ENCODE results near the gene SLC1A7.

SLC1A7 gene

GRCh38 chr1:53107570-53108322 lies 34.7 kb downstream of the SLC1A7 start:
- TF ChIP-seq EZH2phosphoT487 (IDR thresholded peaks at IDR 0.05; ENCODE audit: borderline replicate concordance): no peak
- TF ChIP-seq, protein P1, sequence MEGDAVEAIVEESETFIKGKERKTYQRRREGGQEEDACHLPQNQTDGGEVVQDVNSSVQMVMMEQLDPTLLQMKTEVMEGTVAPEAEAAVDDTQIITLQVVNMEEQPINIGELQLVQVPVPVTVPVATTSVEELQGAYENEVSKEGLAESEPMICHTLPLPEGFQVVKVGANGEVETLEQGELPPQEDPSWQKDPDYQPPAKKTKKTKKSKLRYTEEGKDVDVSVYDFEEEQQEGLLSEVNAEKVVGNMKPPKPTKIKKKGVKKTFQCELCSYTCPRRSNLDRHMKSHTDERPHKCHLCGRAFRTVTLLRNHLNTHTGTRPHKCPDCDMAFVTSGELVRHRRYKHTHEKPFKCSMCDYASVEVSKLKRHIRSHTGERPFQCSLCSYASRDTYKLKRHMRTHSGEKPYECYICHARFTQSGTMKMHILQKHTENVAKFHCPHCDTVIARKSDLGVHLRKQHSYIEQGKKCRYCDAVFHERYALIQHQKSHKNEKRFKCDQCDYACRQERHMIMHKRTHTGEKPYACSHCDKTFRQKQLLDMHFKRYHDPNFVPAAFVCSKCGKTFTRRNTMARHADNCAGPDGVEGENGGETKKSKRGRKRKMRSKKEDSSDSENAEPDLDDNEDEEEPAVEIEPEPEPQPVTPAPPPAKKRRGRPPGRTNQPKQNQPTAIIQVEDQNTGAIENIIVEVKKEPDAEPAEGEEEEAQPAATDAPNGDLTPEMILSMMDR (conservative IDR thresholded peaks at IDR 0.05; ENCODE audit: low read length): no peak
- peaks cover 14% of the 10 kb centered on the region for H3K4me1 ChIP-seq (ENCODE audit: insufficient read depth, low read length, poor library complexity, severe bottlenecking)
- H3K4me3 ChIP-seq (ENCODE audit: low read length, poor library complexity, severe bottlenecking): no peak overlapping the region
- no peaks in the 10 kb centered on the region for H3K79me2 ChIP-seq (ENCODE audit: insufficient read depth, low read length)
- H2AFZ ChIP-seq (ENCODE audit: low read length): no peak overlapping the region
- H3K27me3 ChIP-seq (ENCODE audit: insufficient read depth, low read length, poor library complexity, severe bottlenecking): no peaks in the 10 kb centered on the region
- H3K9me2 ChIP-seq (replicated peaks; ENCODE audit: low read depth, low read length): no peaks in the 10 kb centered on the region
- no peak overlapping the region for H3K9ac ChIP-seq (ENCODE audit: low read depth, low read length, poor library complexity, severe bottlenecking)
- peak overlapping the region; percentile 35 for H3K4me2 ChIP-seq (ENCODE audit: low read depth, low read length, poor library complexity, severe bottlenecking)
- H3F3A ChIP-seq (ENCODE audit: low read depth): no peaks in the 10 kb centered on the region
- no peaks in the 10 kb centered on the region for H3K9me3 ChIP-seq (ENCODE audit: insufficient read depth, low read depth, low read length)
- H3K36me3 ChIP-seq (ENCODE audit: insufficient read depth, low read length): no peaks in the 10 kb centered on the region
- no peaks in the 10 kb centered on the region for H4K20me1 ChIP-seq (ENCODE audit: insufficient read depth, low read length, poor library complexity, severe bottlenecking)

DNA sequence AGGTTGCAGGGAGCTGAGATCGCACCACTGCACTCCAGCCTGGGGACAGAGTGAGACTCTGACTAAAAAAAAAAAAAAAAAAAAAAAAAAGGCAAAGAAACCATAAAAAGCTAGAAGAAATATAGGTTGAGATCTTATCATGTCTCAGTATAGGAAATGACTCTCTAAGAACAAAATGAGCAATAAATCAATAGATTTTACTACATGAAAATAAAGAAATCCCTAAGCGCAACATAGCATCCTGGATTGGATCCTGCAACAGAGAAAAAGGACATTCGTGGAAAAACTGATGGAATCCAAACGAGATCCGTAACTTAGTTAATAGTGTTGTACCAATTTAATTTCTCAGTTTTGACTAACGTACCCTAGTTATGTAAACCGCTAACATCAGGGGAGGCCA lies 35.3 kb downstream of the SLC1A7 start:
- H2AFZ ChIP-seq (ENCODE audit: low read length): no peak overlapping the region
- H3K79me2 ChIP-seq (ENCODE audit: insufficient read depth, low read length): no peaks in the 10 kb centered on the region
- peaks cover 14% of the 10 kb centered on the region for H3K4me1 ChIP-seq (ENCODE audit: insufficient read depth, low read length, poor library complexity, severe bottlenecking)
- no peaks in the 10 kb centered on the region for H3K9me2 ChIP-seq (replicated peaks; ENCODE audit: low read depth, low read length)
- H3K4me3 ChIP-seq (ENCODE audit: low read length, poor library complexity, severe bottlenecking): no peak overlapping the region
- no peaks in the 10 kb centered on the region for H3K36me3 ChIP-seq (ENCODE audit: insufficient read depth, low read length)
- H4K20me1 ChIP-seq (ENCODE audit: insufficient read depth, low read length, poor library complexity, severe bottlenecking): no peaks in the 10 kb centered on the region
- no peak for TF ChIP-seq EZH2phosphoT487 (IDR thresholded peaks at IDR 0.05; ENCODE audit: borderline replicate concordance)
- TF ChIP-seq, protein P1 (conservative IDR thresholded peaks at IDR 0.05; ENCODE audit: low read length): no peak
- H3K9ac ChIP-seq (ENCODE audit: low read depth, low read length, poor library complexity, severe bottlenecking): no peak overlapping the region
- H3F3A ChIP-seq (ENCODE audit: low read depth): no peaks in the 10 kb centered on the region
- no peaks in the 10 kb centered on the region for H3K27me3 ChIP-seq (ENCODE audit: insufficient read depth, low read length, poor library complexity, severe bottlenecking)
- no peaks in the 10 kb centered on the region for H3K9me3 ChIP-seq (ENCODE audit: insufficient read depth, low read depth, low read length)
- H3K4me2 ChIP-seq (ENCODE audit: low read depth, low read length, poor library complexity, severe bottlenecking): peak overlapping the region; percentile 35

- Histone ChIP-seq H3F3A (ENCODE audit: low read depth) (no peaks in the 10 kb centered on the region), H2AFZ (ENCODE audit: low read length) (0 out of 2 replicates have a peak overlapping the region, but pooled peaks have one; percentile 8), H4K20me1 (ENCODE audit: insufficient read depth, low read length, poor library complexity, severe bottlenecking) (no peaks in the 10 kb centered on the region), H3K9me3 (ENCODE audit: insufficient read depth, low read depth, low read length) (peaks cover 11% of the 10 kb centered on the region; the same call in 1 of the 2 replicates), H3K27me3 (ENCODE audit: insufficient read depth, low read length, poor library complexity, severe bottlenecking) (no peaks in the 10 kb centered on the region), H3K9me2 (replicated peaks; ENCODE audit: low read depth, low read length) (no peaks in the 10 kb centered on the region), H3K4me2 (ENCODE audit: low read depth, low read length, poor library complexity, severe bottlenecking) (peak overlapping the region; percentile 11), H3K4me1 (ENCODE audit: insufficient read depth, low read length, poor library complexity, severe bottlenecking) (peaks cover 14% of the 10 kb centered on the region), H3K79me2 (ENCODE audit: insufficient read depth, low read length) (no peaks in the 10 kb centered on the region), H3K9ac (ENCODE audit: low read depth, low read length, poor library complexity, severe bottlenecking) (no peak overlapping the region), H3K36me3 (ENCODE audit: insufficient read depth, low read length) (no peaks in the 10 kb centered on the region), H3K4me3 (ENCODE audit: low read length, poor library complexity, severe bottlenecking) (no peak overlapping the region)
- TF ChIP-seq EZH2phosphoT487 (IDR thresholded peaks at IDR 0.05; ENCODE audit: borderline replicate concordance): no peak
- TF ChIP-seq, protein P1 (conservative IDR thresholded peaks at IDR 0.05; ENCODE audit: low read length): no peak
These were observed 38.0 kb downstream of the SLC1A7 start for GRCh38 chr1:53104289-53104913.
